ENCODE results near the gene MSMP.

GRCh38 chr9:35755071-35755470 is 995 bp upstream of the MSMP start:
- TF ChIP-seq, protein P1, sequence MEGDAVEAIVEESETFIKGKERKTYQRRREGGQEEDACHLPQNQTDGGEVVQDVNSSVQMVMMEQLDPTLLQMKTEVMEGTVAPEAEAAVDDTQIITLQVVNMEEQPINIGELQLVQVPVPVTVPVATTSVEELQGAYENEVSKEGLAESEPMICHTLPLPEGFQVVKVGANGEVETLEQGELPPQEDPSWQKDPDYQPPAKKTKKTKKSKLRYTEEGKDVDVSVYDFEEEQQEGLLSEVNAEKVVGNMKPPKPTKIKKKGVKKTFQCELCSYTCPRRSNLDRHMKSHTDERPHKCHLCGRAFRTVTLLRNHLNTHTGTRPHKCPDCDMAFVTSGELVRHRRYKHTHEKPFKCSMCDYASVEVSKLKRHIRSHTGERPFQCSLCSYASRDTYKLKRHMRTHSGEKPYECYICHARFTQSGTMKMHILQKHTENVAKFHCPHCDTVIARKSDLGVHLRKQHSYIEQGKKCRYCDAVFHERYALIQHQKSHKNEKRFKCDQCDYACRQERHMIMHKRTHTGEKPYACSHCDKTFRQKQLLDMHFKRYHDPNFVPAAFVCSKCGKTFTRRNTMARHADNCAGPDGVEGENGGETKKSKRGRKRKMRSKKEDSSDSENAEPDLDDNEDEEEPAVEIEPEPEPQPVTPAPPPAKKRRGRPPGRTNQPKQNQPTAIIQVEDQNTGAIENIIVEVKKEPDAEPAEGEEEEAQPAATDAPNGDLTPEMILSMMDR (IDR thresholded peaks at IDR 0.05), result no peak
- TF ChIP-seq, protein P2, sequence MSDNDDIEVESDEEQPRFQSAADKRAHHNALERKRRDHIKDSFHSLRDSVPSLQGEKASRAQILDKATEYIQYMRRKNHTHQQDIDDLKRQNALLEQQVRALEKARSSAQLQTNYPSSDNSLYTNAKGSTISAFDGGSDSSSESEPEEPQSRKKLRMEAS (CRISPR knock-in tag; IDR thresholded peaks at IDR 0.05), result no peak
- TF ChIP-seq CREB1 (CRISPR knock-in tag; IDR thresholded peaks at IDR 0.05) (no peak), ZNF317 (CRISPR knock-in tag; IDR thresholded peaks at IDR 0.05; ENCODE audit: borderline replicate concordance, low read depth) (no peak), SOX15 (CRISPR knock-in tag; IDR thresholded peaks at IDR 0.05) (no peak), PREB (CRISPR knock-in tag; IDR thresholded peaks at IDR 0.05; ENCODE audit: borderline replicate concordance) (no peak), MLX (CRISPR knock-in tag; IDR thresholded peaks at IDR 0.05) (no peak), ZSCAN18 (CRISPR knock-in tag; IDR thresholded peaks at IDR 0.05) (no peak), TEAD1 (CRISPR knock-in tag; IDR thresholded peaks at IDR 0.05) (no peak), ELF4 (CRISPR knock-in tag; IDR thresholded peaks at IDR 0.05; ENCODE audit: low read depth) (no peak), ZNF121 (CRISPR knock-in tag; IDR thresholded peaks at IDR 0.05) (no peak)
- TF ChIP-seq, protein P3, sequence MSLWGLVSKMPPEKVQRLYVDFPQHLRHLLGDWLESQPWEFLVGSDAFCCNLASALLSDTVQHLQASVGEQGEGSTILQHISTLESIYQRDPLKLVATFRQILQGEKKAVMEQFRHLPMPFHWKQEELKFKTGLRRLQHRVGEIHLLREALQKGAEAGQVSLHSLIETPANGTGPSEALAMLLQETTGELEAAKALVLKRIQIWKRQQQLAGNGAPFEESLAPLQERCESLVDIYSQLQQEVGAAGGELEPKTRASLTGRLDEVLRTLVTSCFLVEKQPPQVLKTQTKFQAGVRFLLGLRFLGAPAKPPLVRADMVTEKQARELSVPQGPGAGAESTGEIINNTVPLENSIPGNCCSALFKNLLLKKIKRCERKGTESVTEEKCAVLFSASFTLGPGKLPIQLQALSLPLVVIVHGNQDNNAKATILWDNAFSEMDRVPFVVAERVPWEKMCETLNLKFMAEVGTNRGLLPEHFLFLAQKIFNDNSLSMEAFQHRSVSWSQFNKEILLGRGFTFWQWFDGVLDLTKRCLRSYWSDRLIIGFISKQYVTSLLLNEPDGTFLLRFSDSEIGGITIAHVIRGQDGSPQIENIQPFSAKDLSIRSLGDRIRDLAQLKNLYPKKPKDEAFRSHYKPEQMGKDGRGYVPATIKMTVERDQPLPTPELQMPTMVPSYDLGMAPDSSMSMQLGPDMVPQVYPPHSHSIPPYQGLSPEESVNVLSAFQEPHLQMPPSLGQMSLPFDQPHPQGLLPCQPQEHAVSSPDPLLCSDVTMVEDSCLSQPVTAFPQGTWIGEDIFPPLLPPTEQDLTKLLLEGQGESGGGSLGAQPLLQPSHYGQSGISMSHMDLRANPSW (CRISPR knock-in tag; conservative IDR thresholded peaks at IDR 0.05; ENCODE audit: low read depth), result no peak
- TF ChIP-seq, protein P4, sequence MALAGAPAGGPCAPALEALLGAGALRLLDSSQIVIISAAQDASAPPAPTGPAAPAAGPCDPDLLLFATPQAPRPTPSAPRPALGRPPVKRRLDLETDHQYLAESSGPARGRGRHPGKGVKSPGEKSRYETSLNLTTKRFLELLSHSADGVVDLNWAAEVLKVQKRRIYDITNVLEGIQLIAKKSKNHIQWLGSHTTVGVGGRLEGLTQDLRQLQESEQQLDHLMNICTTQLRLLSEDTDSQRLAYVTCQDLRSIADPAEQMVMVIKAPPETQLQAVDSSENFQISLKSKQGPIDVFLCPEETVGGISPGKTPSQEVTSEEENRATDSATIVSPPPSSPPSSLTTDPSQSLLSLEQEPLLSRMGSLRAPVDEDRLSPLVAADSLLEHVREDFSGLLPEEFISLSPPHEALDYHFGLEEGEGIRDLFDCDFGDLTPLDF (CRISPR knock-in tag; IDR thresholded peaks at IDR 0.05), result no peak
- TF ChIP-seq, protein P5, sequence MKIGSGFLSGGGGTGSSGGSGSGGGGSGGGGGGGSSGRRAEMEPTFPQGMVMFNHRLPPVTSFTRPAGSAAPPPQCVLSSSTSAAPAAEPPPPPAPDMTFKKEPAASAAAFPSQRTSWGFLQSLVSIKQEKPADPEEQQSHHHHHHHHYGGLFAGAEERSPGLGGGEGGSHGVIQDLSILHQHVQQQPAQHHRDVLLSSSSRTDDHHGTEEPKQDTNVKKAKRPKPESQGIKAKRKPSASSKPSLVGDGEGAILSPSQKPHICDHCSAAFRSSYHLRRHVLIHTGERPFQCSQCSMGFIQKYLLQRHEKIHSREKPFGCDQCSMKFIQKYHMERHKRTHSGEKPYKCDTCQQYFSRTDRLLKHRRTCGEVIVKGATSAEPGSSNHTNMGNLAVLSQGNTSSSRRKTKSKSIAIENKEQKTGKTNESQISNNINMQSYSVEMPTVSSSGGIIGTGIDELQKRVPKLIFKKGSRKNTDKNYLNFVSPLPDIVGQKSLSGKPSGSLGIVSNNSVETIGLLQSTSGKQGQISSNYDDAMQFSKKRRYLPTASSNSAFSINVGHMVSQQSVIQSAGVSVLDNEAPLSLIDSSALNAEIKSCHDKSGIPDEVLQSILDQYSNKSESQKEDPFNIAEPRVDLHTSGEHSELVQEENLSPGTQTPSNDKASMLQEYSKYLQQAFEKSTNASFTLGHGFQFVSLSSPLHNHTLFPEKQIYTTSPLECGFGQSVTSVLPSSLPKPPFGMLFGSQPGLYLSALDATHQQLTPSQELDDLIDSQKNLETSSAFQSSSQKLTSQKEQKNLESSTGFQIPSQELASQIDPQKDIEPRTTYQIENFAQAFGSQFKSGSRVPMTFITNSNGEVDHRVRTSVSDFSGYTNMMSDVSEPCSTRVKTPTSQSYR (CRISPR knock-in tag; IDR thresholded peaks at IDR 0.05), result no peak

Measured in WTC11 (cell line).